Brain microvascular endothelial cell (primary cell): ENCODE data around the gene CFC1B.
"Not testable (repeated sequence)": the region's sequence is repeated elsewhere in the genome, so short reads cannot be mapped to it uniquely, and the experiment has no call there.

Experiments used
- DNase-seq: peaks from one replicate; pipeline ENCODE4 v3.0.0-alpha.2; 2020
- H3K27ac ChIP-seq: fragments of 250-450 bp; sonication (Bioruptor Pico); 2 replicates; pipeline ENCODE4 v1.5.1; 2020; ENCODE audit warnings: mild to moderate bottlenecking, moderate library complexity
- H3K27me3 ChIP-seq: fragments of 250-450 bp; sonication (Bioruptor Pico); replicated peaks from 2 replicates; pipeline ENCODE4 v1.5.1; 2020; ENCODE audit warnings: mild to moderate bottlenecking
- H3K36me3 ChIP-seq: fragments of 250-450 bp; sonication (Bioruptor Pico); replicated peaks from 2 replicates; pipeline ENCODE4 v1.5.1; 2020; ENCODE audit warnings: mild to moderate bottlenecking
- H3K4me3 ChIP-seq: 2 replicates; pipeline ENCODE4 v1.5.1; 2011; ENCODE audit warnings: low read depth, mild to moderate bottlenecking, control low read depth, low read length, moderate library complexity
- in situ Hi-C: cut with HindIII; loops from 2 replicates; pipeline ENCODE4 v1.10.0; 2017; ENCODE audit warnings: low sequenced_read_pairs, low pct_ligation_motif_present

CFC1B gene

GRCh38 chr2:130520992-130521391, at the start of gene CFC1B:
TSS of gene CFC1B (plus strand) at chr2:130521222. CDS start at chr2:130521485, 263 bp downstream.
- in situ Hi-C loops, H3K4me3 ChIP-seq, H3K36me3 ChIP-seq, H3K27ac ChIP-seq, H3K27me3 ChIP-seq, DNase-seq: not testable (repeated sequence)

GRCh38 chr2:130491073-130491472, 29.9 kb upstream of the CFC1B start:
- H3K27me3 ChIP-seq, DNase-seq, in situ Hi-C loops: not testable (repeated sequence)

GRCh38 chr2:130509228-130509627, 11.8 kb upstream of the CFC1B start, which contains the start of gene POTEI:
TSS of gene POTEI (minus strand) at chr2:130509328. CDS start at chr2:130509235, 93 bp downstream.
- H3K36me3 ChIP-seq, in situ Hi-C loops, H3K4me3 ChIP-seq: not testable (repeated sequence)

More at GRCh38 chr2:130491073-130491472, 29.9 kb upstream of the CFC1B start:
- not testable (repeated sequence) for H3K27ac ChIP-seq, H3K36me3 ChIP-seq, H3K4me3 ChIP-seq

GRCh38 chr2:130510807-130511746, 9.9 kb upstream of the CFC1B start:
- H3K27me3 ChIP-seq, in situ Hi-C loops, H3K4me3 ChIP-seq, DNase-seq, H3K36me3 ChIP-seq, H3K27ac ChIP-seq: not testable (repeated sequence)

More at GRCh38 chr2:130509228-130509627, 11.8 kb upstream of the CFC1B start, which contains the start of gene POTEI:
- not testable (repeated sequence) for H3K27me3 ChIP-seq, DNase-seq, H3K27ac ChIP-seq

GRCh38 chr2:130511747-130512451, 9.1 kb upstream of the CFC1B start:
- H3K27me3 ChIP-seq, H3K4me3 ChIP-seq, H3K27ac ChIP-seq, DNase-seq, in situ Hi-C loops, H3K36me3 ChIP-seq: not testable (repeated sequence)

GRCh38 chr2:130518516-130519106, 2.4 kb upstream of the CFC1B start:
- H3K27ac ChIP-seq, DNase-seq, in situ Hi-C loops, H3K27me3 ChIP-seq, H3K36me3 ChIP-seq, H3K4me3 ChIP-seq: not testable (repeated sequence)

GRCh38 chr2:130522390-130522789, 1.4 kb downstream of the CFC1B start:
- H3K4me3 ChIP-seq, DNase-seq, H3K27me3 ChIP-seq, H3K27ac ChIP-seq, in situ Hi-C loops, H3K36me3 ChIP-seq: not testable (repeated sequence)

GRCh38 chr2:130527365-130527967, 6.4 kb downstream of the CFC1B start:
- H3K36me3 ChIP-seq, H3K27me3 ChIP-seq, in situ Hi-C loops, DNase-seq, H3K27ac ChIP-seq, H3K4me3 ChIP-seq: not testable (repeated sequence)

GRCh38 chr2:130529545-130529944, 8.5 kb downstream of the CFC1B start:
- H3K4me3 ChIP-seq, H3K27me3 ChIP-seq, DNase-seq, H3K36me3 ChIP-seq, in situ Hi-C loops, H3K27ac ChIP-seq: not testable (repeated sequence)

- in situ Hi-C loops, H3K27ac ChIP-seq, H3K4me3 ChIP-seq, H3K27me3 ChIP-seq, DNase-seq, H3K36me3 ChIP-seq: not testable (repeated sequence)
Observed at GRCh38 chr2:130530212-130530611, 9.2 kb downstream of the CFC1B start.

- DNase-seq, H3K4me3 ChIP-seq, in situ Hi-C loops, H3K27ac ChIP-seq, H3K27me3 ChIP-seq, H3K36me3 ChIP-seq: not testable (repeated sequence)
Observed at GRCh38 chr2:130531225-130531624, 10.2 kb downstream of the CFC1B start.

- H3K27me3 ChIP-seq, H3K27ac ChIP-seq, H3K4me3 ChIP-seq, H3K36me3 ChIP-seq, in situ Hi-C loops, DNase-seq: not testable (repeated sequence)
Observed at GRCh38 chr2:130531672-130532071, 10.7 kb downstream of the CFC1B start.

GRCh38 chr2:130536654-130537053, 15.6 kb downstream of the CFC1B start:
- H3K27ac ChIP-seq, H3K36me3 ChIP-seq, H3K4me3 ChIP-seq, H3K27me3 ChIP-seq, DNase-seq, in situ Hi-C loops: not testable (repeated sequence)

GRCh38 chr2:130538271-130538670, 17.2 kb downstream of the CFC1B start:
- H3K36me3 ChIP-seq, H3K27ac ChIP-seq, H3K27me3 ChIP-seq, in situ Hi-C loops, DNase-seq, H3K4me3 ChIP-seq: not testable (repeated sequence)
